ENCODE measurements around the gene RUNX1. TPM values are rescaled to one million over a fixed set of nuclear protein-coding genes. Genes with fewer than 3 reads are reported as not detected.

RUNX1 gene
- total and polyA plus RNA-seq, 2 donors (not counting 1 experiment from before 2014, with no cell fraction given) = 26.3 to 73.0 TPM

- TF ChIP-seq CTCF (IDR thresholded peaks at IDR 0.05) (no peak), EZH2 (IDR thresholded peaks at IDR 0.05; ENCODE audit: borderline replicate concordance, insufficient read depth, low read depth, low read length, poor library complexity, severe bottlenecking) (no peak)
- DNase-seq (no peak), ATAC-seq (ENCODE audit: low read depth) (no peak)
- peaks cover 30 to 36% of the 10 kb centered on the region in 2 donors for H3K4me1 ChIP-seq (ENCODE audit: control insufficient read depth in 2 of 2, insufficient read depth in 2 of 2, low read length in 2 of 2)
- ChIA-PET CTCF (interaction anchor here (0.7 to 0.9 kb wide), 2 partner anchors 74 to 472 kb away, joined by 3 to 6 read pairs; no protein-coding TSS in a partner anchor), POLR2A (no interaction called here)
- no peak overlapping the region for H3K9ac ChIP-seq (ENCODE audit: low read length)
- H3K4me1 Mint-ChIP-seq = peaks cover 59% of the 10 kb centered on the region
- peaks cover 90% of the 10 kb centered on the region for H3K79me2 ChIP-seq (ENCODE audit: control insufficient read depth, insufficient read depth, low read length)
- no peak overlapping the region for H3K4me3 ChIP-seq (ENCODE audit: control extremely low read depth in 1 of 5, extremely low read depth in 1 of 5, insufficient read depth in 1 of 5, low read depth in 2 of 5, low read length in 4 of 5)
- no peaks in the 10 kb centered on the region for H3K27me3 Mint-ChIP-seq
- H3K9me3 ChIP-seq (ENCODE audit: control extremely low read depth in 1 of 3, control insufficient read depth in 2 of 3, insufficient read depth in 1 of 3, low read length in 2 of 3) = no peaks in the 10 kb centered on the region
- no peak overlapping the region for H2AFZ ChIP-seq (ENCODE audit: insufficient read depth, low read depth, low read length, poor library complexity, severe bottlenecking)
- no peaks in the 10 kb centered on the region for H3K27me3 ChIP-seq (replicated peaks in 1 of 4; ENCODE audit: control extremely low read depth in 1 of 4, control insufficient read depth in 3 of 4, insufficient read depth in 4 of 4, low read length in 3 of 4)
- no peak overlapping the region for H3K27ac Mint-ChIP-seq
- H3K36me3 ChIP-seq (replicated peaks in 1 of 2; ENCODE audit: control extremely low read depth in 1 of 2, control insufficient read depth in 1 of 2, extremely low read depth in 1 of 2, insufficient read depth in 2 of 2, low read length in 1 of 2) = no peaks in the 10 kb centered on the region
- no peaks in the 10 kb centered on the region for H4K20me1 ChIP-seq (ENCODE audit: control insufficient read depth, insufficient read depth, low read length, poor library complexity, severe bottlenecking)
- intact Hi-C loops (cut with micrococcal nuclease) = no loop called here
- peaks cover 4% of the 10 kb centered on the region for H3K9me3 Mint-ChIP-seq (ENCODE audit: insufficient read depth)
- no peak overlapping the region for H3K4me3 Mint-ChIP-seq
- H3K4me2 ChIP-seq (replicated peaks; ENCODE audit: low read depth, low read length, poor library complexity, severe bottlenecking) = no peak overlapping the region
- no peak overlapping the region for H3K27ac ChIP-seq (ENCODE audit: low read length in 2 of 2)
- no CpG with 5 or more reads among the region's 2 CpGs for WGBS (ENCODE audit: insufficient coverage)
Measured at GRCh38 chr21:34927992-34928391, 121.1 kb downstream of the RUNX1 start.

- no peak overlapping the region for H3K9ac ChIP-seq (ENCODE audit: low read length)
- ATAC-seq (ENCODE audit: low read depth) (no peak), DNase-seq (no peak)
- Mint-ChIP-seq H3K27me3 (no peaks in the 10 kb centered on the region), H3K9me3 (ENCODE audit: insufficient read depth) (peaks cover 4% of the 10 kb centered on the region), H3K4me1 (peaks cover 61% of the 10 kb centered on the region), H3K27ac (no peak overlapping the region), H3K4me3 (no peak overlapping the region)
- 88% methylated on average over 5 of the region's 6 CpGs for WGBS (ENCODE audit: insufficient coverage)
- H3K4me3 ChIP-seq (ENCODE audit: control extremely low read depth in 1 of 5, extremely low read depth in 1 of 5, insufficient read depth in 1 of 5, low read depth in 2 of 5, low read length in 4 of 5) = no peak overlapping the region
- no peaks in the 10 kb centered on the region for H3K9me3 ChIP-seq (ENCODE audit: control extremely low read depth in 1 of 3, control insufficient read depth in 2 of 3, insufficient read depth in 1 of 3, low read length in 2 of 3)
- peaks cover 91% of the 10 kb centered on the region for H3K79me2 ChIP-seq (ENCODE audit: control insufficient read depth, insufficient read depth, low read length)
- ChIA-PET CTCF (interaction anchor here (0.9 kb wide), 1 partner anchor 473 kb away, joined by 3 read pairs; no protein-coding TSS in a partner anchor), POLR2A (no interaction called here)
- no peak for TF ChIP-seq CTCF (IDR thresholded peaks at IDR 0.05)
- TF ChIP-seq EZH2 (IDR thresholded peaks at IDR 0.05; ENCODE audit: borderline replicate concordance, insufficient read depth, low read depth, low read length, poor library complexity, severe bottlenecking) = no peak
- H3K27ac ChIP-seq (ENCODE audit: low read length in 2 of 2) = no peak overlapping the region
- H3K4me1 ChIP-seq (ENCODE audit: control insufficient read depth in 2 of 2, insufficient read depth in 2 of 2, low read length in 2 of 2) = peaks cover 30 to 32% of the 10 kb centered on the region in 2 donors
- peaks cover 6% of the 10 kb centered on the region for H4K20me1 ChIP-seq (ENCODE audit: control insufficient read depth, insufficient read depth, low read length, poor library complexity, severe bottlenecking)
- H2AFZ ChIP-seq (ENCODE audit: insufficient read depth, low read depth, low read length, poor library complexity, severe bottlenecking) = no peak overlapping the region
- H3K4me2 ChIP-seq (replicated peaks; ENCODE audit: low read depth, low read length, poor library complexity, severe bottlenecking) = no peak overlapping the region
- H3K27me3 ChIP-seq (replicated peaks in 1 of 4; ENCODE audit: control extremely low read depth in 1 of 4, control insufficient read depth in 3 of 4, insufficient read depth in 4 of 4, low read length in 3 of 4) = no peaks in the 10 kb centered on the region
- intact Hi-C loops (cut with micrococcal nuclease) = no loop called here
- H3K36me3 ChIP-seq (replicated peaks in 1 of 2; ENCODE audit: control extremely low read depth in 1 of 2, control insufficient read depth in 1 of 2, extremely low read depth in 1 of 2, insufficient read depth in 2 of 2, low read length in 1 of 2) = no peaks in the 10 kb centered on the region
Measured at GRCh38 chr21:34926803-34927467, 122.2 kb downstream of the RUNX1 start.

Measured in B cell (primary cell).